HG03175 (cell line): ENCODE data around the gene GEMIN7.
"Not testable (repeated sequence)": the region's sequence is repeated elsewhere in the genome, so short reads cannot be mapped to it uniquely, and the experiment has no call there.

ENCODE experiments used
- ATAC-seq: cut with Tn5 transposase; IDR thresholded peaks from one replicate; pipeline ENCODE4 v1.9.1; 2021; ENCODE audit warnings: mild to moderate bottlenecking, moderate library complexity; ENCODE audit not compliant: unreplicated experiment

GEMIN7 gene

GRCh38 chr19:45102481-45102880, 23.4 kb downstream of the GEMIN7 start:
- ATAC-seq: no peak

DNA sequence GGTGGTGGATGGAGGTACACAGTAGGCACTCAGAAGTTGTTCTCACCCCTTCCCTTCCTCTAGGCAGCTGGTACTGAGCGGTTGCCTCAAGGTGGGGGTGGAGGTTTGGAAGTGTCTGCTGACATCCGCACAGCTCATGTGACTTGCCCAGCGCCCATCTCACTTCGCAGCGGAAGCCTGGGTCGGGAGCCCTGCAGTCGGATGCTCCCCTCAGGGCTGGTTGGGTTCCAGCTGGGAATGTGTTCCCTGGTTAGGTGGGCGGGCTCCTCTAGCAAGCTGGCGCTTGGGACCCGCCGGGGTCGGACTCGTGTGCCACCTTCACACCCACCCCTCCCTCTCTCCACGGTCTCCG, 24.1 kb downstream of the GEMIN7 start:
- no peak for ATAC-seq

DNA sequence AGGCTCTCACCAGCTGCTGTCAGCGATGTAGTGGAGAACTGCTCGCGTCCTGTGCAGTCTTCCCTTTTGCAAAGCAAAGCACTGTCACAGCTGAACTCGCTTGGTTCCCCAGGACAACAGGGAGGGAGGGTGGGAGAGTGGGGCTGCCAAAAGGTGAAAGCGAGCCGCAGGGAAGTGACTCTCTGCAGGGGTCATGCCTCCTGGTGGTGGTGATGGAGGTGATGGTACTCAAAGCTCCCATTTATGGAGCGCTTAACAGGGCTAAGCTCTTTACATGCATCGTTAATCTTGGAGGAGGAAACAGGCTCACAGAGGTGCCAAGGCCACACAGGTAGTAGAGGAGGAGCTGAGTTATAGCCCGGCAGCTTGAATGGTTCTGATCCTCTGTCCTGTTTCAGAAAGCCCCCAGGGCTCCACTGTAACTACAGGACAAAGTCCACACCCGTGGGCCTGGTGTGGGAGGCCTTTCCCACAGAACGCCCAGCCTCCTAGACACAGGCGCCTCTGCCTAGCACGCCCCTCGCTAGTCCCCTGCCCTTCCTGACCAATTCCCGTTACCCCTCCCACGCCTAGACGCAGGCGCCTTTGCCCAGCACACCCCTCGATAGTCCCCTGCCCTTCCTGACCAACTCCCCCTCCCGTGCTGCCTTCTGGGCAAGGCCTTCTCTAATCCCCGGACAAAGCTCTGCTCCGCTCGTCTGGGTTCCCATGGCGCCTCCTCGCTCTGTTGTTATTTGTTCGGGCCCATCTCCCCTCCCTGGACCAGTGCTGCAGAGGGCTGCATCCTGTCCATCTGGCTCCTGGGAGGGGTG, 24.7 kb downstream of the GEMIN7 start:
- ATAC-seq: no peak

- no peak for ATAC-seq
These were observed 25.7 kb downstream of the GEMIN7 start for GRCh38 chr19:45104658-45105349.

- not testable (repeated sequence) for ATAC-seq
These were observed 27.3 kb downstream of the GEMIN7 start for GRCh38 chr19:45106363-45106762.

- ATAC-seq: no peak
These were observed 28.6 kb downstream of the GEMIN7 start for GRCh38 chr19:45107621-45108150.

DNA sequence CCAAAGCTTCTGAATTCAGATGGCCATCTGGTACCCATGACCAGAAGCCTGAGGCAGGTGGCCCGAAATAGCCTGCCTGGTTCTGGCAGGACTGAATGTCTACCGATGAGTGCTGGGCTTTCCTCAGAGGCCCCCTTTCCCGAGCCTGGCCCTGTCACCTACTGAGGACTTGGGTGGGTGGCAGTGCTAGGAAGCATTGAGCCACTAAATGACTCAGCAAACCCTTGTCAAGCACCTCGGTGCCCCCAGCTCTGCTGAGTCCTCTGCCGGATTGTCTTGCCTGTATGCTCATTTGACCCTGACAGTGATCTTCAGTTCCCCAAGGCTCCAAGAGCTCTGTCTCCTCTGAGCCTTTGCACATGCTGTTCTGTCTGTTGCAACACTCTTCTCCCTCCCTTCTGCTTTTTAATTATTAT, 31.8 kb downstream of the GEMIN7 start:
- ATAC-seq: no peak

- ATAC-seq: no peak
These were observed 33.2 kb downstream of the GEMIN7 start for GRCh38 chr19:45112111-45112827.

GRCh38 chr19:45113628-45114027, 34.6 kb downstream of the GEMIN7 start:
- no peak for ATAC-seq

GRCh38 chr19:45114116-45114515, 35.1 kb downstream of the GEMIN7 start:
- no peak for ATAC-seq

DNA sequence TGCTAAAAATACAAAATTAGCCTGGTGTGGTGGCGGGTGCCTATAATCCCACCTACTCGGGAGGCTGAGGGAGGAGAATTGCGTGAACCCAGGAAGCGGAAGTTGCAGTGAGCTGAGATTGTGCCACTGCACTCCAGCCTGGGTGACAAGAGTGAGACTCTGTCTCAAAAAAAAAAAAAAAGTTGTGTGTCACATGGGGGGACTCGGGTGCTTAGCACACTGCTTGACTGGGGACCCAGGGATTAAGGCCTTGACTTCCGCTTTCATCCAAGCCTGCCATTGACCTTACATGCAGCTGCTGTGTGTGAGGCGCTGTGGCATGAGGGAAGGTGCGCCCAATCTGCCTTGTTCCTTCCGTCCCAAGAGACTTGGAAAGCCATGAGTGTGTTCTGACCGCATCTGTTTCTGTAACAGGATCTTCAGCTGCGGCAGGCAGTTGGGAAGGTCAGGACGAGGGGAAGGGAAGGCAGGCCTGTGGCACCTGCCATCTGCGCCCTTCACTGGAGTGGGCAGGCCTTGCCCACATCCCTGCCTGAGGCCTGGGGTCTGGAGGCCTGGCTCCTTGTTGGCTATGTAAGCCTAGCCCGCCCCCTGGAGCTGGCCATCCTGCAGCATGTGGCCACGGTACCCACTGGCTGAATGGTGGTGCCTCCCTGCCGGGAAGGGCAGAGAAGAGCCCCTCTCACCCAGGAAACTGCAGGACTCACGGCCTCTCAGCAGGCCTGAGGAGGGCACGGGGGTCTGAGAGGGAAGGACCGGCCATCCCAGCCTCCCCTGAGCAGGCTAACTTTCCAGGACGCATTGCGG, 37.0 kb downstream of the GEMIN7 start:
- ATAC-seq: no peak

GRCh38 chr19:45117167-45117594, 38.1 kb downstream of the GEMIN7 start:
- ATAC-seq: no peak

GRCh38 chr19:45117671-45118070, 38.6 kb downstream of the GEMIN7 start:
- ATAC-seq: no peak

- no peak for ATAC-seq
These were observed 39.0 kb downstream of the GEMIN7 start for GRCh38 chr19:45118106-45118505.

GRCh38 chr19:45118591-45119355, 39.7 kb downstream of the GEMIN7 start:
- ATAC-seq: not testable (repeated sequence)

- no peak for ATAC-seq
These were observed 40.5 kb downstream of the GEMIN7 start for GRCh38 chr19:45119582-45119981.

DNA sequence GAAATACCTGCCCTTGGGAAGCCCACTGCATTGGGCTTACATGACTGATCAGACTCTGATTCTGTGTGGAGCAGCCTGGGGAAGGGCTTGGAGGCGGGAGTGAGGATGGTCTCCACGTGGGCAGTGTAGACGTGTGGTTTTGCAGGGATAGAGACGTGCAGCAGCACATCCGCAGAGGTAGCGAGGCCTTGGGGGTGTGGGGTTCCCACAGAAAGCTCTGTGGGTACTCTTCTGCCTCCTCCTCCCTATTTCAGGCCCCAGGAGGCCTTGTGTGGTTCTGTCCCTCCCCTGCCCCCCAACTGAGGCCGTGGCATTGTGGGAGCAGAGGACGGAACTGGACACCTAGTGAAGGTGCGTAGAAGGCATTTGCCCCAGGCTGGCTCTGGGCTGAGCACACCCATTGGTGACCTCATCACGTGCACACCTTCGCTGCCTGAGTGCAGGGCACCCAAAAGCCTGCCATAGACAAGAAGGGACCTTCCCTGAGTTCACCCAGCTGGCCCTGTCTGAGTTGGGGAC, 42.8 kb downstream of the GEMIN7 start:
- ATAC-seq: no peak

DNA sequence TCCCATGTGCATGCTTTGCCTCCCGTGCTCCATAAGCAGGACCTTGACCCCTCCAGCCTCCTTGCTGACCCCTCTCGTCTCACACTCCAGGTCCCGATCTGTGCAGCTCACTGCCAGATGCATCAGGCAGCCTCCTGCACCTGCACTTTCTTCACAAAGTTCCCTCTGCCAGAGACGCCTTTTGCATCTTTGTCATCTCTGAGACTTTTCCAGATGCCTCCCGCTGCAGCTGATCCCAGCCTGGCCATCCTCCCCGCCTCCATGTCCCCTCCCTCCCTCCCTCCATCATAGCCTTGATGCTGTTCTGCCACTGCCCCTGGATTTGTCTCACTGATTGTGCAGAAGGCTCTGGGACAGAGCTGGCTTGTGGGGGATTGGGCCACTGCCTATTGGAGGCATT, 43.8 kb downstream of the GEMIN7 start:
- no peak for ATAC-seq

- no peak for ATAC-seq
These were observed 44.4 kb downstream of the GEMIN7 start for GRCh38 chr19:45123440-45123850.

DNA sequence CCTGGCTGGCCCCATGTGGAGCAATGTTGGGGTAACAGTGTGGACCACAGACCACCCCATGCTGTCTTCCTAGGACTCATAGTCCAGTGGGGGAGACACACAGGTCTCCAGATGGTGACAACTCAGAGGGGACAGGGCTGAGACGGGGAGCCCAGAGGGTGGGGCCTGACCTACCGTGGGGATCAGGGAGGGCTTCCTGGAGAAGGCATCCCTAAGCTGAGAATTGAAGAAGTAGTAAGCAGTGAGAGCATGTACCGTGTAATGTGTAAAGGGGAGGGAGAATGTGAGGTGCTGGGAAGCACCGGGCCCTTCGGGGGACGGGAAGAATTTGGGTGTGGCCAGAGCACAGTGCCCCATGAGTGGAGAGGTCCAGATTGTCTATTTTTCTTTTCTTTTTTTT, 45.0 kb downstream of the GEMIN7 start:
- no peak for ATAC-seq
